ENCODE data around the gene GPS1.

Gene GPS1

GRCh38 chr17:82031885-82032627, 19.6 kb upstream of the GPS1 start:
- Histone ChIP-seq H3K36me3 (ENCODE audit: insufficient read depth, low read length) (no peaks in the 10 kb centered on the region), H4K20me1 (ENCODE audit: insufficient read depth, low read length, poor library complexity, severe bottlenecking) (peaks cover 7% of the 10 kb centered on the region), H3K4me1 (ENCODE audit: insufficient read depth, low read length, poor library complexity, severe bottlenecking) (peaks cover 14% of the 10 kb centered on the region)

GRCh38 chr17:82033359-82034085, 18.2 kb upstream of the GPS1 start:
- H3F3A ChIP-seq (ENCODE audit: low read depth) = no peaks in the 10 kb centered on the region
- H3K36me3 ChIP-seq (ENCODE audit: insufficient read depth, low read length) = no peaks in the 10 kb centered on the region
- no peaks in the 10 kb centered on the region for H3K27me3 ChIP-seq (ENCODE audit: insufficient read depth, low read length, poor library complexity, severe bottlenecking)
- no peak overlapping the region for H3K4me2 ChIP-seq (ENCODE audit: low read depth, low read length, poor library complexity, severe bottlenecking)
- no peak overlapping the region for H3K9ac ChIP-seq (ENCODE audit: low read depth, low read length, poor library complexity, severe bottlenecking)
- peaks cover 7% of the 10 kb centered on the region; the same call in 1 of the 2 replicates for H3K79me2 ChIP-seq (ENCODE audit: insufficient read depth, low read length)
- no peak overlapping the region for H3K4me3 ChIP-seq (ENCODE audit: low read length, poor library complexity, severe bottlenecking)
- no peaks in the 10 kb centered on the region for H3K9me2 ChIP-seq (replicated peaks; ENCODE audit: low read depth, low read length)
- H2AFZ ChIP-seq (ENCODE audit: low read length) = no peak overlapping the region
- TF ChIP-seq EZH2phosphoT487 (IDR thresholded peaks at IDR 0.05; ENCODE audit: borderline replicate concordance) (no peak), CTCF (conservative IDR thresholded peaks at IDR 0.05; ENCODE audit: low read length) (no peak)
- no peaks in the 10 kb centered on the region for H3K9me3 ChIP-seq (ENCODE audit: insufficient read depth, low read depth, low read length)
- H4K20me1 ChIP-seq (ENCODE audit: insufficient read depth, low read length, poor library complexity, severe bottlenecking) = peaks cover 7% of the 10 kb centered on the region
- H3K4me1 ChIP-seq (ENCODE audit: insufficient read depth, low read length, poor library complexity, severe bottlenecking) = peaks cover 11% of the 10 kb centered on the region

More at GRCh38 chr17:82031885-82032627, 19.6 kb upstream of the GPS1 start:
- Histone ChIP-seq H3K4me3 (ENCODE audit: low read length, poor library complexity, severe bottlenecking) (peak overlapping the region; percentile 66), H3K27me3 (ENCODE audit: insufficient read depth, low read length, poor library complexity, severe bottlenecking) (no peaks in the 10 kb centered on the region), H3K4me2 (ENCODE audit: low read depth, low read length, poor library complexity, severe bottlenecking) (peak overlapping the region; percentile 71), H3K9me3 (ENCODE audit: insufficient read depth, low read depth, low read length) (no peaks in the 10 kb centered on the region), H3K79me2 (ENCODE audit: insufficient read depth, low read length) (peaks cover 7% of the 10 kb centered on the region; the same call in 1 of the 2 replicates), H3K9me2 (replicated peaks; ENCODE audit: low read depth, low read length) (no peaks in the 10 kb centered on the region), H3K9ac (ENCODE audit: low read depth, low read length, poor library complexity, severe bottlenecking) (peak overlapping the region; percentile 54), H2AFZ (ENCODE audit: low read length) (no peak overlapping the region), H3F3A (ENCODE audit: low read depth) (no peaks in the 10 kb centered on the region)
- TF ChIP-seq CTCF (conservative IDR thresholded peaks at IDR 0.05; ENCODE audit: low read length) (no peak), EZH2phosphoT487 (IDR thresholded peaks at IDR 0.05; ENCODE audit: borderline replicate concordance) (no peak)

GRCh38 chr17:82034371-82035011, 17.2 kb upstream of the GPS1 start:
- Histone ChIP-seq H2AFZ (ENCODE audit: low read length) (no peak overlapping the region), H3K9me3 (ENCODE audit: insufficient read depth, low read depth, low read length) (no peaks in the 10 kb centered on the region), H3K9me2 (replicated peaks; ENCODE audit: low read depth, low read length) (no peaks in the 10 kb centered on the region), H3K4me1 (ENCODE audit: insufficient read depth, low read length, poor library complexity, severe bottlenecking) (peaks cover 11% of the 10 kb centered on the region), H3K79me2 (ENCODE audit: insufficient read depth, low read length) (peaks cover 7% of the 10 kb centered on the region; the same call in 1 of the 2 replicates), H3K4me3 (ENCODE audit: low read length, poor library complexity, severe bottlenecking) (no peak overlapping the region), H3F3A (ENCODE audit: low read depth) (no peaks in the 10 kb centered on the region), H3K27me3 (ENCODE audit: insufficient read depth, low read length, poor library complexity, severe bottlenecking) (no peaks in the 10 kb centered on the region), H3K9ac (ENCODE audit: low read depth, low read length, poor library complexity, severe bottlenecking) (no peak overlapping the region), H4K20me1 (ENCODE audit: insufficient read depth, low read length, poor library complexity, severe bottlenecking) (peaks cover 7% of the 10 kb centered on the region), H3K36me3 (ENCODE audit: insufficient read depth, low read length) (no peaks in the 10 kb centered on the region), H3K4me2 (ENCODE audit: low read depth, low read length, poor library complexity, severe bottlenecking) (no peak overlapping the region)
- no peak for TF ChIP-seq CTCF (conservative IDR thresholded peaks at IDR 0.05; ENCODE audit: low read length)
- TF ChIP-seq EZH2phosphoT487 (IDR thresholded peaks at IDR 0.05; ENCODE audit: borderline replicate concordance) = no peak
